ENCODE data around the gene ARHGAP1. TPM values are rescaled to one million over a fixed set of nuclear protein-coding genes. Genes with fewer than 3 reads are reported as not detected.

The ARHGAP1 gene
- polyA plus RNA-seq, 1 experiment, result 40.9 TPM

DNA sequence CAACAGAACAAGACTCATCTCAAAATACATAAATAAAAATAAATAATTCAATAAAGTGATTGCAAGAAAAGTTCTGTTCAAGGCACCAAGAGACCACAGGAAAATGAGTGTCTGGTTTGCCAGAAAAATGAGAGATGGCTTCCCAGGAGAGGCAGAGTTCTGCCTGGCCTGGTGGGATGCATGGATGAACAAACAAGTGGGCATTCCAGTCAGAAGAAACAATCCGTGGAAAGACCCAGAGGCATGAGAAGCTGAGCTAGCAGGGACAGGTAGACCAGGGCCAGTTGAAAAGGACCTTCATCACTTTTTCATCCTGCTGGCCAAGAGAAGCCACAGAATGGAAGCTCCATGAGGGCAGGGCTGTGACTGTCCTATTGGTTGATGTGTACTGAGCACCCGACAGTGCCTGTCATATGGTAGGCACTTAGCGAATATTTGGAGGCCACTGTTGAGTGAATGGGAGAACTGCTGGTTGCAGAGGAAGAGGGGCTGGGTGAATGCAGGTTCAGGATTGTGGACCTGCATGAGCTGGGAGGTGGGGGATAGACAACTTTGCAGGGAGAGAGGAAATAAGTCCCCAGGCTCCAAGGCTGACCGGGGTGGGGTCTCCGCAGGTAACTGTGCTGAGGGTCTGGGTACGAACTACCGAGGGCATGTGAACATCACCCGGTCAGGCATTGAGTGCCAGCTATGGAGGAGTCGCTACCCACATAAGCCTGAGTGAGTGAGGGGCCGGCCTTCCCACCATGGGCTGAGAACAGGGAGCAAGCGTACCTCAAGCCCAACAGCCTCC lies 22.3 kb upstream of the ARHGAP1 start:
- TF ChIP-seq, protein P1, sequence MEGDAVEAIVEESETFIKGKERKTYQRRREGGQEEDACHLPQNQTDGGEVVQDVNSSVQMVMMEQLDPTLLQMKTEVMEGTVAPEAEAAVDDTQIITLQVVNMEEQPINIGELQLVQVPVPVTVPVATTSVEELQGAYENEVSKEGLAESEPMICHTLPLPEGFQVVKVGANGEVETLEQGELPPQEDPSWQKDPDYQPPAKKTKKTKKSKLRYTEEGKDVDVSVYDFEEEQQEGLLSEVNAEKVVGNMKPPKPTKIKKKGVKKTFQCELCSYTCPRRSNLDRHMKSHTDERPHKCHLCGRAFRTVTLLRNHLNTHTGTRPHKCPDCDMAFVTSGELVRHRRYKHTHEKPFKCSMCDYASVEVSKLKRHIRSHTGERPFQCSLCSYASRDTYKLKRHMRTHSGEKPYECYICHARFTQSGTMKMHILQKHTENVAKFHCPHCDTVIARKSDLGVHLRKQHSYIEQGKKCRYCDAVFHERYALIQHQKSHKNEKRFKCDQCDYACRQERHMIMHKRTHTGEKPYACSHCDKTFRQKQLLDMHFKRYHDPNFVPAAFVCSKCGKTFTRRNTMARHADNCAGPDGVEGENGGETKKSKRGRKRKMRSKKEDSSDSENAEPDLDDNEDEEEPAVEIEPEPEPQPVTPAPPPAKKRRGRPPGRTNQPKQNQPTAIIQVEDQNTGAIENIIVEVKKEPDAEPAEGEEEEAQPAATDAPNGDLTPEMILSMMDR (IDR thresholded peaks at IDR 0.05; ENCODE audit: insufficient read depth, low read depth, low read length), result no peak
- POLR2A ChIA-PET, result no interaction called here
- Histone ChIP-seq H3K27me3 (ENCODE audit: control insufficient read depth, insufficient read depth, low read length) (no peaks in the 10 kb centered on the region; the same call in 1 of the 2 replicates), H3K36me3 (ENCODE audit: control insufficient read depth, insufficient read depth, low read length) (no peaks in the 10 kb centered on the region), H3K4me3 (ENCODE audit: low read depth, low read length) (no peak overlapping the region)
- no peak for DNase-seq (ENCODE audit: low read depth)
- CTCF ChIA-PET, result no interaction called here

DNA sequence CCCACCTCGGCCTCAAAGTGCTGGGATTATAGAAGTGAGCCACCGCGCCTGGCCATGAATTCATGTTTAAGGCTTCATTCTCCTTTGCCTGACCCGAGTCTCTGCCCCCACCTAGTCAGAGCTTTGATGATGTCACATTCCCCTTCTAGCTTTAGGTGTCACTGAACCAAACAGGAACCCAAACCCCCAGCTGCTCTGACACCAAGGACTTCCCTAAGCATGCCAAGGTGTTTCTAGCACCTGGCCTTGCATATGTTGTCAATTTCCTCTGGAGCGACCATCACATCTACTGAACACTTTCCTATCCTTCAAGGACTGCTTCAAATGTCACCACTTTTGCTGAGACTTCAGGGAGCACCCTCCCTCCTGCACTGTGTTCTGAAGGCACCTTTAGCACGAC lies 20.9 kb upstream of the ARHGAP1 start:
- Histone ChIP-seq H3K27me3 (ENCODE audit: control insufficient read depth, insufficient read depth, low read length) (no peaks in the 10 kb centered on the region; the same call in 1 of the 2 replicates), H3K36me3 (ENCODE audit: control insufficient read depth, insufficient read depth, low read length) (no peaks in the 10 kb centered on the region), H3K4me3 (ENCODE audit: low read depth, low read length) (no peak overlapping the region)
- CTCF ChIA-PET, result no interaction called here
- no peak for DNase-seq (ENCODE audit: low read depth)
- POLR2A ChIA-PET, result no interaction called here
- TF ChIP-seq, protein P1 (IDR thresholded peaks at IDR 0.05; ENCODE audit: insufficient read depth, low read depth, low read length), result no peak

DNA sequence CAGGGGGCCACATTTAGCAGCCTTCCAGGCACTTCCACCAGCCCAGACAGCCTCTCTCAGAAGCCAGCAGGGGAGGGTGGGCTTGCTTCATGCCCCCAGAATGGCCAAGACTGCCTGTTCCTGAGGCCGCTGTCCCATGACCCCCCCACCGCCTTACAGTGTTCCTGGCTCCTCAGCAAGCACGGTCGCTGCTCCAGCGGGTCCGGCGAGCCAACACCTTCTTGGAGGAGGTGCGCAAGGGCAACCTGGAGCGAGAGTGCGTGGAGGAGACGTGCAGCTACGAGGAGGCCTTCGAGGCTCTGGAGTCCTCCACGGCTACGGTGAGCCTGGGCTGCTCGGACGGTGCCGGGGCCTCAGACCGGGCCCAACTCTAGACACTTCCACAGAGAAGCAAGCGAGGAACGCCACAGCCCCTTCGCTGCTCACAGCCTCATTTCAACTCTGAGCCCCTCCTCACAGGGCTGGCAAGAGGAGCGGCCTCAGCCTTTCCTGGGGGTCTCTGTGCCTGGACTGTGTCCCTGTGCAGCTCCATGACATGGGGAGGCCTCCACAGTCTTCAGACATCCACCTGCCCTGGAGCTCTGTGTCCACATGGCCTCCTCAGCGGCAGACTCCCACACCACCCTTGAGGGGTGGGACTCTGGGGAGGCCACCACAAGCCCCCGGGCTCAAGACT lies 19.3 kb upstream of the ARHGAP1 start:
- Histone ChIP-seq H3K4me3 (ENCODE audit: low read depth, low read length) (no peak overlapping the region), H3K36me3 (ENCODE audit: control insufficient read depth, insufficient read depth, low read length) (no peaks in the 10 kb centered on the region), H3K27me3 (ENCODE audit: control insufficient read depth, insufficient read depth, low read length) (no peaks in the 10 kb centered on the region)
- ChIA-PET POLR2A (no interaction called here), CTCF (no interaction called here)
- DNase-seq (ENCODE audit: low read depth), result no peak
- TF ChIP-seq, protein P1 (IDR thresholded peaks at IDR 0.05; ENCODE audit: insufficient read depth, low read depth, low read length), result no peak

DNA sequence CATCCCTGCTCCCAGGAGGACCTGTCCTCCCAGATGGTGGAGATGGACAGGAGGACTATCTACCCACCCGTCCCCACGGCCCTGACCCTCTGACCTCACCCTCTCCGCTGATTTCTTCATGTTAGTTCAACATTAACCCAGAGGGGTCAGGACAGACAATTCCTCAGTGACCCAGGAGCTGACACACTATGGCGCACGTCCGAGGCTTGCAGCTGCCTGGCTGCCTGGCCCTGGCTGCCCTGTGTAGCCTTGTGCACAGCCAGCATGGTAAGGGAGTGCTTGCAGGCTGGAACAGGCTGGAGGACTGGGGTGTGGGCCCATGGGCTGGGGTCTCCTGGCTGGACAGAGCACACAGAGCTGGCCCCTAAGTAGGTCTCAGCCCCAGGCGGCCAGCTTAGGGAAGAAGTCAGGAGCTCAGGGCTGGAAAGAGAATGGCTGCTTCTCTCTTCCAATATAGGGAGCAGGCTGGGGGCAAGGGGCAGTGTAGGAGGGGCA lies 18.7 kb upstream of the ARHGAP1 start, which contains the start of gene F2:
TSS of gene F2 (plus strand) at position 166 of the 495 bp plus-strand sequence. CDS start at position 189, 23 bp downstream.
- no peaks in the 10 kb centered on the region for H3K36me3 ChIP-seq (ENCODE audit: control insufficient read depth, insufficient read depth, low read length)
- TF ChIP-seq, protein P1 (IDR thresholded peaks at IDR 0.05; ENCODE audit: insufficient read depth, low read depth, low read length), result no peak
- ChIA-PET CTCF (no interaction called here), POLR2A (no interaction called here)
- no peak within 1 kb of the TSS for H3K4me3 ChIP-seq (ENCODE audit: low read depth, low read length)
- DNase-seq (ENCODE audit: low read depth), result no peak
- H3K27me3 ChIP-seq (ENCODE audit: control insufficient read depth, insufficient read depth, low read length), result no peaks in the 10 kb centered on the region

Data from BJ (cell line).